ENCODE measurements around the gene WWC2.
"Not testable (repeated sequence)": the region's sequence is repeated elsewhere in the genome, so short reads cannot be mapped to it uniquely, and the experiment has no call there.

WWC2 gene

GRCh38 chr4:183321516-183321915 lies 222.5 kb downstream of the WWC2 start:
- TF ChIP-seq CTCF (IDR thresholded peaks at IDR 0.05) = no peak
- H3K36me3 Mint-ChIP-seq (ENCODE audit: low read depth) = peaks cover 67% of the 10 kb centered on the region
- H3K4me1 Mint-ChIP-seq = no peaks in the 10 kb centered on the region
- no peaks in the 10 kb centered on the region for H3K27me3 Mint-ChIP-seq (ENCODE audit: low read depth, poor library complexity)
- peaks cover 14% of the 10 kb centered on the region for H3K9me3 Mint-ChIP-seq
- H3K4me3 Mint-ChIP-seq = no peak overlapping the region
- no peak for DNase-seq
- H3K27ac Mint-ChIP-seq = no peak overlapping the region

DNA sequence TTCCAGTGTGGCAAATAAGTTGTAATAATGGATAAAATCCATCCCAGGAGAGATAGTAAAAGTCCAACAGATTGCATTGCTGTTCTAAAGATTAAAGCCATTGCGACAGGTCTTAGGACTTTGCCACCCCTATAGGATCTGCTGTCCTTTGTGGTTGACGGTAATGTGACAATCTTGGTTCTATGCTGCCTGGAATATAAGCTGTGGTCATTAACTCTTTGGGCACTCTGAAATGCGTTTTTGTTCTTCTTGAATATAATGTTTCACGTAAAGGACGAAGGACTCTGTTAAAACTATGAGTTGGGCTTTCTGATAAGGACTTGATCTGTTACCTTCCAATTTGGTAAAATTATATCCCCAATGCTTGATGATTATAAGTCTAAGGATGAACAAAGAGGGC lies 223.3 kb downstream of the WWC2 start, which contains the start of gene CLDN24:
Gene CLDN24 (minus strand): TSS at position 101 of the 400 bp plus-strand sequence. CDS start 0 bp downstream, at position 101.
- Mint-ChIP-seq H3K9me3 (peaks cover 20% of the 10 kb centered on the region), H3K27me3 (ENCODE audit: low read depth, poor library complexity) (no peaks in the 10 kb centered on the region), H3K36me3 (ENCODE audit: low read depth) (peaks cover 72% of the 10 kb centered on the region), H3K27ac (peak within 1 kb of the TSS; percentile 74), H3K4me3 (no peak within 1 kb of the TSS), H3K4me1 (no peaks in the 10 kb centered on the region)
- no peak for DNase-seq
- TF ChIP-seq CTCF (IDR thresholded peaks at IDR 0.05) = no peak

DNA sequence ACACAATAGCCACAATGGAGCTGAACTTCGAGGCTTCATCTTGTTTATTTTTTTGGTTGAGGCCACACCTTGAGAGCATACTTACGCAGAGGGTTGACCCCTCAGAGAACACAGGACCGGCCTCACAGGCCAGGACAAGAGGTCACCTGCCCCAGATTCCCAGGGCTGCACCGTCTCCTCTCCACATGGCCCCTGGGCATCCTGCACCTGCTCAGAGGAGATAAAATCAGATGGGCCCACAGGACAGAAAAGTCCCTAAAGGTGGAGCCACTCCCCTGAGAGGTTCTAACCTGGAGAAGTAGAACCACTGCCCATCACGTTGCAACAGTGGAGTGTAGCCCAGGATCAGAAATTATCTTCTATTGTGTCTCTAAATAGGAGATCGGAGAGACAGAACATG lies 224.2 kb downstream of the WWC2 start:
- Mint-ChIP-seq H3K9me3 (peaks cover 22% of the 10 kb centered on the region), H3K27me3 (ENCODE audit: low read depth, poor library complexity) (no peaks in the 10 kb centered on the region), H3K27ac (peak overlapping the region; percentile 32), H3K36me3 (ENCODE audit: low read depth) (peaks cover 72% of the 10 kb centered on the region), H3K4me1 (peaks cover under 1% of the 10 kb centered on the region), H3K4me3 (no peak overlapping the region)
- no peak for DNase-seq
- TF ChIP-seq CTCF (IDR thresholded peaks at IDR 0.05) = no peak

DNA sequence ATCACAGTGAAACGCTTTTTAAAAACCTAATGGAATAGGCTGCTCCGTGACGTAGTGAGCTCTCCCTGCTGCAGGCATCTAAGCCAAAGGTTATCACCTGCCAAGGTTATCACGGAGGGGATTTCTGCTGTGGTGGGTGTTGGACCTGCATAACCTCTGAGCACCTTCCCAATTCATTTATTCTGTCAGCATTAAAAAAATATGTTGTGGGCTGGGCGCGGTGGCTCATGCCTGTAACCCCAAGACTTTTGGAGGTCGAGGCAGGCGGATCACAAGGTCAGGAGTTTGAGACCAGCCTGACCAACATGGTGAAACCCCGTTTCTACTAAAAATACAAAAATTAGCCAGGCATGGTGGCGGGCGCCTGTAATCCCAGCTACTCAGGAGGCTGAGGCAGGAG lies 225.0 kb downstream of the WWC2 start:
- H3K4me3 Mint-ChIP-seq; H3K27ac Mint-ChIP-seq; H3K4me1 Mint-ChIP-seq; H3K27me3 Mint-ChIP-seq (ENCODE audit: low read depth, poor library complexity); DNase-seq: not testable (repeated sequence)
- peaks cover 30% of the 10 kb centered on the region for H3K9me3 Mint-ChIP-seq
- H3K36me3 Mint-ChIP-seq (ENCODE audit: low read depth) = peaks cover 70% of the 10 kb centered on the region

DNA sequence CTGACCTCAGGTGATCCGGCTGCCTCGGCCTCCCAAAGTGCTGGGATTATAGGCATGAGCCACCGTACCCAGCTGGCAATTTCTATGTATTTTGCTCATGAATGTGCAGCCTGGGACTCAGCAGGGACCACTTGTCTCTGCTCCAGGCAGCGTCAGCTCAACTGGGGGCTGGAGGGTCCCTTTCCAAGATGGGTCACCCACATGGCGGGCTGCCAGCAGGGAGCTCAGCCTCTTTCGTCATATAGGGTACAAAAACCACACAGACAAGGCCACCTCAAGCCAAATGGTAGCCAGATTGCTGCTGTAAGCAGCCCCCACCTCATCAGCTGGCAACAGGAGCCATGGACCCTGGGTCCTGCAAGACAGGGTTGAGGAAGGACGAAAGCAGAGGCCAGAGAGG lies 225.6 kb downstream of the WWC2 start:
- no peaks in the 10 kb centered on the region for H3K27me3 Mint-ChIP-seq (ENCODE audit: low read depth, poor library complexity)
- H3K9me3 Mint-ChIP-seq = peaks cover 35% of the 10 kb centered on the region
- no peak for TF ChIP-seq CTCF (IDR thresholded peaks at IDR 0.05)
- peaks cover 9% of the 10 kb centered on the region for H3K4me1 Mint-ChIP-seq
- H3K4me3 Mint-ChIP-seq = no peak overlapping the region
- no peak for DNase-seq
- no peak overlapping the region for H3K27ac Mint-ChIP-seq
- peaks cover 70% of the 10 kb centered on the region for H3K36me3 Mint-ChIP-seq (ENCODE audit: low read depth)

DNA sequence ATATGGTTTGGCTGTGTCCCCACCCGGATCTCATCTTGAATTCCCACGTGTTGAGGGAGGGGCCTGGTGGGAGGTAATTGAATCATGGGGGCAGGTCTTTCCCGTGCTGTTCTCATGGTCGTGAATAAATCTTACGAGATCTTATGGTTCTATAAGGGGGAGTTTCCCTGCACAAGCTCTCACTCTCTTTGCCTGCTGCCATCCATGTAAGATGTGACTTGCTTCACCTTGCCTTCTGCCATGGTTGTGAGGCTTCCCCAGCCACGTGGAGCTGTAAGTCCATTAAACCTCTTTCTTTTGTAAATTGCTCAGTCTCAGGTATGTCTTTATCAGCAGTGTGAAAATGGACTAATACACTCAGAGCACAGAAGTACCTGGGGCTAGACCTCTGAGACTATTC lies 227.3 kb downstream of the WWC2 start:
- not testable (repeated sequence) for H3K4me1 Mint-ChIP-seq; H3K27me3 Mint-ChIP-seq (ENCODE audit: low read depth, poor library complexity); H3K27ac Mint-ChIP-seq; H3K4me3 Mint-ChIP-seq; DNase-seq
- H3K36me3 Mint-ChIP-seq (ENCODE audit: low read depth) = peaks cover 57% of the 10 kb centered on the region
- H3K9me3 Mint-ChIP-seq = peaks cover 35% of the 10 kb centered on the region

DNA sequence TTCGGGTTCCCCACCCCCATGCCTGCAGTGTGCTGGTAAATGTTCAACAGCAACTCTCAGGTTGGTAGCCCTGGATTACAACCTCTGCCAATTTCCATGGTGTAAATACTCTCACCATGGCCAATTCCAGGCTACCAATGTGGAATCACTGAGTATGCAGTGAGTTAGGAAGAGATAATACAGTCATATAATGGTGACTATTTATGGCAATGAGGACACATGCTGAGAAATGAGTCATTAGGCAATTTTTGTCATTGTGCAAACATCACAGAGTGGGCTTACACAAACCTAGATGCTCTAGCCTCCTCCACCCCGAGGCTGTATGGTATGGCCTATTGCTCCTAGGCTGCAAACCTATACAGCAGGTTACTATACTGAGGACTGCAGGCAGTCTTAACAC lies 227.8 kb downstream of the WWC2 start:
- Mint-ChIP-seq H3K36me3 (ENCODE audit: low read depth) (peaks cover 53% of the 10 kb centered on the region), H3K27ac (no peak overlapping the region), H3K4me3 (no peak overlapping the region), H3K9me3 (peaks cover 35% of the 10 kb centered on the region), H3K27me3 (ENCODE audit: low read depth, poor library complexity) (no peaks in the 10 kb centered on the region), H3K4me1 (peaks cover 9% of the 10 kb centered on the region)
- no peak for DNase-seq
- TF ChIP-seq CTCF (IDR thresholded peaks at IDR 0.05) = no peak

Data from nephron progenitor cell (in vitro differentiated cells).